ENCODE results near the gene RMND5A.
A peak's percentile ranks its signal among the peaks of the same experiment; 100 is the strongest.
"Not testable (repeated sequence)": the region's sequence is repeated elsewhere in the genome, so short reads cannot be mapped to it uniquely, and the experiment has no call there.

Gene RMND5A

GRCh38 chr2:86714579-86715173, 5.4 kb upstream of the RMND5A start:
- not testable (repeated sequence) for DNase-seq (ENCODE audit: low spot score)

DNA sequence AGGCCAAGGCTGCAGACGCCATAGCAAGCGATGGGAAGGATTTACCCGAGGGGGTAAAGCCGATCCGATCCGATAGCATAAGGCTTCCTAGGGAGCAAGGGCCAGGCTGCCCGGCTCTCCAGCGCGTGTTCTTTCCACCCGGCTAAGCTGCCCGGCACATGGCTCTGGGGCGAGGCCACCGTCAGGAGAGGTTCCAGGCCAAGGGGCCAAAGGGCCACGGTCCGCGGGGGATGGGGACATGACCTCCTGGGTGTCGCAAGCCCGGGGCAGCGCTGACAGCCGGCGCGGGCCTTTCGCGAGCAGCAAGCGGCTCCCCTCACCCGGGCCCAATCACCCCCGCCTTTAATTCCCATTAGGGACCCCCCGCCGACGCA, 841 bp upstream of the RMND5A start:
- DNase-seq (ENCODE audit: low spot score), result not testable (repeated sequence)

DNA sequence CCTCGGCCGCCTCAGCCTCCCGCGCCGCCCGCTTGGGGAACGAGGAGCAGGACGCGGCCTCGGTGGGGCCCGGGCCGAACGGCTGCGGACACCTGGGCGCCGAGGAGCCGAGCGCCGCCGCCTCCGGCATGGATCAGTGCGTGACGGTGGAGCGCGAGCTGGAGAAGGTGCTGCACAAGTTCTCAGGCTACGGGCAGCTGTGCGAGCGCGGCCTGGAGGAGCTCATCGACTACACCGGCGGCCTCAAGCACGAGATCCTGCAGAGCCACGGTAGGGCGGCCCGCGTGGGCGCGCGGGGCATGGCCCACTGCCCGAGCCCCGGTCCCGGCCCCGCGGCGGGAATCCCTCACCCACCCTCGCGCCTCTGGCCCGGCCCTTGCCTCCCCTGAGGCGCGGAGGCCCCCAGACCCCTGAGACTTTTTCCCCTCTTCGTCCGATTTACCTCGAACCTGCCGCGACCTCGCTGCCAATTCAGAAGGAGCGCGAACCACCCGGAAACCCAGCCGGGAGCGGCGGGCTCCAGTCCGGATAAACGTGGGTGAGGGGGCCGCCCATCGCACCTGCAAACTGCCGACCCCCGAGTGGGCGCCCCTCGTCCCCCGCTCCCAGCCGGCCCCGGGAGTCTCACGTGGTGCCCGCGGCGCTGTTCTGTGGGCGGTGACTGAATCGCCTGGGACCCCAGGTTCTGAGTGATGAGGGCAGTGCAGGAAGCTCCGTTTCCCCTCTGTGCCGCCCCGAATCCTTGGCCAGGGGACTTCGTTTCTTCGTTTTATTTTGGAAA, 639 bp downstream of the RMND5A start:
- peak; percentile 59 for DNase-seq (ENCODE audit: low spot score)

DNA sequence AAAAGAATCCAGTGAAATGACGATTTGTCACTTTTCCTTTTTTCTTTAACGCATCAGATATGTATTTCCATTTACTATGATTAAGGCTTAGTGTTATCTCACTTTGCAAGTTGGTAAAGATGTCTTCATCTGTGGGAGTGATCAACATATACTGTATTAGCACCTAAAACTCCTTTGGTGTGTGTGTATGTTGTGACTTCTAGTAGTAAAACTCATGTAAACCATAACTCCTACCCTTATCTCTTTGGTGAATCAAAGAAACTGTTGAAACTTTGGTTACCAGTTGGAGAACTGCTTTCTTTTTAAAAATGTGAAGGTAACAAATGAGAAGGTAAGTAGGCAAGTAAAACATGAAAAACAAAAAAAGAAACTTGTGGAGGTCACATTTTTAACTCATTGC, 5.6 kb downstream of the RMND5A start:
- DNase-seq (ENCODE audit: low spot score), result not testable (repeated sequence)

- DNase-seq (ENCODE audit: low spot score), result not testable (repeated sequence)
These were observed 12.0 kb downstream of the RMND5A start for GRCh38 chr2:86732040-86732525.

DNA sequence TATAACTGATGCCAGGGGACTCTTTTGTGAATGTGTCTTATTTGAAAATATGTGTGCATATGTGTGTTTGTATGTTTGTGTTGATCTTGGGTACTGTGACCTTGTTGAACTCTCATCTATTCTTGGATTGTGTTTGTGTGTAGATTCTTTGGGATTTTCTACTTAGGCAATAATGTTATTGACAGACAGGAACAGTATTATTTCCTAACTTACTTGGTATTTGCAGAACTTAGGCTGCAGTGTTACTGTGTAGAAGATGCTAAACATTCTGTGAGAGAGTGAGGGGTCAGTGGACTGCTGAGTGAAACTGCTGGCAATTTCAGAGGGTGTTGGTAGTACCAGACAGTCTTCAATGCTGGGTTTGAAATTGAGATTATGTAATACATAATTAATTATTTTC, 12.7 kb downstream of the RMND5A start:
- not testable (repeated sequence) for DNase-seq (ENCODE audit: low spot score)

GRCh38 chr2:86733528-86733927, 13.4 kb downstream of the RMND5A start:
- not testable (repeated sequence) for DNase-seq (ENCODE audit: low spot score)

GRCh38 chr2:86734896-86735295, 14.8 kb downstream of the RMND5A start:
- not testable (repeated sequence) for DNase-seq (ENCODE audit: low spot score)

DNA sequence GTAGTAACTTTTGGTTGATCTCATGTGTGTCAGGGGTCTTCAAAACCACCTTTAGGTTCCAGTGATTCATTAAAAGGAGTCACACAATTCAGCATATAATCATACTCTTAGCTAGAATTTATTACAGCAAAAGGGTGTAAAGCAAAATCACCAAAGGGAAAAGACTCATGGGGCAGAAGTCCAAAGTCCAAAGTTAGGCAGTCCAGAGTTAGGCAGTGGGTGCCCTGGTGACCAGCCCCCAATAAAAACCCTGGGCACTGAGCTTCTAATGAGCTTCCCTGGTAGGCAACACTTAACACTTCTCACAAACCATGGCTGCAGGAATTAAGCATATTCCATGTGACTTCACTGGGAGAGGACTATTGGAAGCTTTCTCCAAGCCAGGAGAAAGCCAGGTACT, 19.4 kb downstream of the RMND5A start:
- DNase-seq (ENCODE audit: low spot score), result not testable (repeated sequence)

- not testable (repeated sequence) for DNase-seq (ENCODE audit: low spot score)
These were observed 19.8 kb downstream of the RMND5A start for GRCh38 chr2:86739889-86740288.

- DNase-seq (ENCODE audit: low spot score), result not testable (repeated sequence)
These were observed 21.9 kb downstream of the RMND5A start for GRCh38 chr2:86741889-86742498.

DNA sequence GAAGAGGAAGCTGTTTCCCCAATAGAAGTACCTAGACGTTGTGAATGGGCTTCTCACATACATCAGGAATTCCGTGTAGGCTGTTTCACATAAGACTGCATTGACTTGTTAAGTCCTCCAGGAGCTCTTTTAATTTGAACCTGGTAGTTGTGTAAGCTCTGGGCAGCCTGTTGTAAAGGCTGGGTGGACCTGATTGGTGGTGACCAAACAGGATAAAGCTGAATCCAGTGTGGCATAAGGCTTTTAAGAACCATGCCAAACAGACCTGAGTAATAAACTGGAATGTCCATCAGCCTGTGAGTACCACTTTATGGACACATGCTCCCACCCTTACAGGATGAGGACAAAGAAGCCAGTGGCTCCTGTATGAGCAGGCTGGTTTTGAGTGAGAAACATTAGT, 24.1 kb downstream of the RMND5A start:
- DNase-seq (ENCODE audit: low spot score), result no peak

GRCh38 chr2:86746939-86747338, 26.8 kb downstream of the RMND5A start:
- DNase-seq (ENCODE audit: low spot score), result no peak

DNA sequence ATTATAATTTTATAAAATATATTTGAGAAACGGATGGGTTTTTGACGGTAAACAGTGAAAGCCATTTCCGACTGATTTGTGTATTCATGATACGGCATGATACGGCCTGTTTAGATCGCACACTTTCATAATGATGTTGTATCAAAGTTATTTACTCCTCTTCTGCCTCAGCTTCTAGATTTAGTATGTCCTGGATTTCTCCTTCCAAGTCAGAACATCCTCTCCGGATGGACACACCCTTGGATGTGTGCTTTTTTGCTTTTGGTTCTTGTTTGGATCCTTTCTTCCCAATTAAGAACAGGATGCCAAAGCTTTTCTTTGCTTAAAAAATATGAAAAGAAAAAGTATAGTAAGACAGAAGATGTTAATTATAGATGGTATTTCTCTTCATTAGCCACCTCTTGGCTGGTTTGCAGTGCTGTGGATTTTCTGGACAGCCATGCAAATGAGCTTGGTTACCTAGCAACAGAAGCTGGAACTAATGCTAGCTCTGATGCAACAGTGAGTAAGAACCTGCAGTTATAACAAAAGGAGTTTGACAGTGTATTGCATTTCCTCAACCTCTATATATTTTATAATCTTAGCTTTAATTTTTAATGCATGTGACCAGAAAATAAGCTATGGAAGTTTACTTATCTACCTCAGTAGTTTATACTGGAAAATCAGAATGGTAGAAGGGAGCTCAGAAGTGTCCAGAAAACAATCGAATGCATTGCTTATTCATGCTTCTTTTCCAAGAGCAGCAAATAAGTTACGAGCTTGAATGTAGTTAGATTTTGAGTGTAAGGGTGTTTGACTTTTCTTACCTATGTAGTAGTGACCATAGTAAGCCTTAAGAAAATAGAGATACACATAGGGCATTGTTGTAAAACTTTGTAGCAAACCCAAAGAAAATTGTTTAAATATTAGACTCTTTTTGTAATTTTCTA, 27.9 kb downstream of the RMND5A start:
- no peak for DNase-seq (ENCODE audit: low spot score)

DNA sequence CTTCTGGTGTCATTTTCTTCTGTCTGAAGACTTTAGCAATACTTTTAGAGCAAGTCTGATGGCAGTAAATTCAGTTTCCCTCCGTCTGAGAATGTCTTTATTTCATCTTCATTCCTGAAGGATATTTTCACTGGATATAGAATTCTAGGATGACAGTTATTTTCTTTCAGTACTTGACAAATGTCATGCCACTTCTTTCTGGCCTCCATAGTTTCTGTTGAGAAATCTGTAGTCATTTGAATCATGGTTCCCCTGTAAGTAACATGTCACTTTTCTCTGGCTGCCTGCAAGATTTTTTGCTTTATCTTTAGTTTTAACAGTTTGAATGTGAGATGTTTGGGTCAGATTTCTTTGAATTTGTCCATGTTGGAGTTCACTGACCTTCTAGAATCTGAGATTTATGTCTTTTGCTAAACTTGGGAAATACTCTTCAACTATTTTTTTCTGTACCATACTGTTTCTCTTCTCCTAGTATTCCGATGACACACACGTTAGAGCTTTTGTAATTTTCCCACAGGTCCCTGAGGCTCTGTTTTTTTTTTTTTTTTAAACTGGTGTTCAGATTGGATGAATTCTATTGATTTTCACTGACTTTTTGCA, 30.2 kb downstream of the RMND5A start:
- no peak for DNase-seq (ENCODE audit: low spot score)

DNA sequence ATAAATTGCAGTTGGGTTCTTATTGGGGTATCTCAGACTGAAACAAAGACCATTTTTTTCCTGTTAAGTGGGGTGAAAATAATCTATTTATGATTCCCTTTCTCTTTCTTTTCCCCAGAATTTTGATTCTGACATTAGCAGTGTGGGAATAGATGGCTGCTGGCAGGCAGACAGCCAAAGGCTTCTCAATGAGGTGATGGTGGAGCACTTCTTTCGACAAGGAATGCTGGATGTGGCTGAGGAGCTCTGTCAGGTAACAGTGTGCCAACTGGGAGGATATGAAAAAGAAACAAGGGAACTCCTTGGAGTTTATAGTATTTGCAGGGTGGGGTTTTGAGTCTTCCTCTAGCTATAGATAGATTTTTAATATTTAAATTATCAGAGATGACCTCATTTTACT, 31.7 kb downstream of the RMND5A start:
- DNase-seq (ENCODE audit: low spot score), result no peak

DNA sequence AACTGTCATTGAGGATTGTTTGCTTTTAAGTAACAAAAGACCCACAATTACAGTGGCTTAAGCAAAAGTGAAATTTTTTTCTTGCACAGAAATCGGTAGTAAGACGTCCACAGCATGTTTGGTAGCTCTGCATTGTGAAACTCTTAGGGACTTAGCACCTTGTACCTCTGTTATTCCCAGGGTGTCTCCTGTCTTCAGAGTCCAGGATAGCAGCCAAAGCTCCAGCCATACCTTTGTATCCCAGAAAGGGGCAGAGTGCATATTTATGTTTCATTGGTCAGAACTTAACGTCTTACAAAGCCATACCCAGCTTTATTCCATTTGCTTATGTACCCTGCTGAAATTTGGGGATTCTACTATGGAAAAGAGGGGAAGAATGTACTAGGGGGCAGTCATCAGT, 32.8 kb downstream of the RMND5A start:
- no peak for DNase-seq (ENCODE audit: low spot score)

- no peak for DNase-seq (ENCODE audit: low spot score)
These were observed 33.5 kb downstream of the RMND5A start for GRCh38 chr2:86753606-86754005.

GRCh38 chr2:86758405-86758804, 38.3 kb downstream of the RMND5A start:
- DNase-seq (ENCODE audit: low spot score), result no peak

GRCh38 chr2:86760371-86760770, 40.3 kb downstream of the RMND5A start:
- DNase-seq (ENCODE audit: low spot score), result no peak

DNA sequence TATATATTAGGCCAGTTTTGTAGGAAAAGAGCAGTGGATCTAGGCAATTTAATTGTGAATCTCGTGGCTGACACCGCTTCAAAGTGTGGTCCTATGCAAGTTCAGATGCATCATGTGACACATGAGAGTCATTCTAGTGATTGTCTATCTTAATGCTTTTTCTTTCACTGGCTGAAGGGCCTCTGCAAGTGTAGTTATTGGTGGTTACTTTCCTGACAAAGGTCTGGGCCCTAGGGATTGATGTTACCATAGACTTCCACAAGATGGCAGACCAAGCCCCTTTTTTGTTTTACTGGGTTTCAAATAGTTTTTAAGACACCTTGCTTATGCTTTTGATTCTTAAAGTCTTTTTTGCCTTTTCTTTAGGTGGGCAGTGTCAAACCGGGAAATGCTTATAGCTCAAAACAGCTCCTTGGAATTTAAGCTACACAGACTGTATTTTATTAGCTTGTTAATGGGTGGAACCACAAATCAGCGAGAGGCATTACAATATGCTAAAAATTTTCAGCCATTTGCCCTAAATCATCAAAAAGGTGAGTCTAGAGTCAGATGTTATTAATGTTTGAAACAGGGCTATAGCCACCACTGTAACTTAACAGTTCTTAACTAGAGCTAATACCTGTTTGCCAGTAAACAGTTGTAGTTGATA, 44.7 kb downstream of the RMND5A start:
- DNase-seq (ENCODE audit: low spot score), result no peak

All from ecto neural progenitor cell (in vitro differentiated cells).